GM23338 (cell line): ENCODE results near the gene LRRC2.
"Not testable (repeated sequence)": the region's sequence is repeated elsewhere in the genome, so short reads cannot be mapped to it uniquely, and the experiment has no call there.

Experiments used
- CREB1 ChIP-seq: fragments of 250-450 bp; sonication (Bioruptor Pico); IDR thresholded peaks from 2 replicates; pipeline ENCODE4 v1.5.0; 2020; ENCODE audit warnings: low read depth, mild to moderate bottlenecking, moderate library complexity
- EZH2 ChIP-seq: fragments of 200-600 bp; sonication (generic); IDR thresholded peaks from one replicate; pipeline ENCODE4 v1.8.0; 2017; ENCODE audit warnings: antibody characterized with exemption, mild to moderate bottlenecking, low read depth; ENCODE audit not compliant: unreplicated experiment
- EZH2phosphoT487 ChIP-seq: fragments of 200-600 bp; sonication (generic); IDR thresholded peaks from one replicate; pipeline ENCODE4 v1.8.1; 2018; ENCODE audit warnings: antibody characterized with exemption; ENCODE audit not compliant: unreplicated experiment
- NANOG ChIP-seq: IDR thresholded peaks from 2 replicates; pipeline ENCODE4 v1.6.1; 2016; ENCODE audit warnings: antibody characterized with exemption, borderline replicate concordance
- POLR2AphosphoS5 ChIP-seq: IDR thresholded peaks from 2 replicates; pipeline ENCODE4 v1.6.1; 2016; ENCODE audit warnings: antibody characterized with exemption, low read depth
- STAT1 ChIP-seq: IDR thresholded peaks from one replicate; pipeline ENCODE4 v1.6.1; 2016; ENCODE audit warnings: antibody characterized with exemption; ENCODE audit not compliant: unreplicated experiment
- TF ChIP-seq, protein P1 (sequence below), 2 experiments: fragments of 200-600 bp in 1 of 2; sonication (generic) in 1 of 2; conservative IDR thresholded peaks; 2 replicates each; pipeline versions ENCODE4 v1.5.1 to v1.6.1; 2016 to 2017; ENCODE audit warnings: antibody characterized with exemption in 2 of 2, low read depth in 2 of 2, mild to moderate bottlenecking in 2 of 2, moderate library complexity in 1 of 2
- TF ChIP-seq, protein P2 (sequence below): IDR thresholded peaks from one replicate; pipeline ENCODE4 v1.6.1; 2018; ENCODE audit warnings: antibody characterized with exemption; ENCODE audit not compliant: unreplicated experiment

DNA sequence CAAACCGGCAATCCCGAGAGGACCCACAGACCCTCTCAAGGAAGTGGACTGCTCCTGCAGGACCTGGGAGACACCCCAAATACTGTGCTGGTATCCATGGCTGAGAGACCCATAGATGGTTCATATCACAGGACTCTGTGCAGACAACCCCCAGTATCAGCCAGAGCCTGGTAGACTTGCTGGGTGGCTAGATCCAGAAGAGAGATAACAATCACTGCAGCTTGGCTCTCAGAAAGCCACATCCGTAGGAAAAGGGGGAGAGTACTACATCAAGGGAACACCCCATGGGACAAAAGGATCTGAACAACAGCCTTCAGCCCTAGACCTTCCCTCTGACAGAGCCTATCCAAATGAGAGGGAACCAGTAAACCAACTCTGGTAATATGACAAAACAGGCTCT, 21.2 kb upstream of the LRRC2 start:
- TF ChIP-seq POLR2AphosphoS5; EZH2; EZH2phosphoT487; STAT1; NANOG; CREB1 (CRISPR knock-in tag): not testable (repeated sequence)
- TF ChIP-seq, protein P1, sequence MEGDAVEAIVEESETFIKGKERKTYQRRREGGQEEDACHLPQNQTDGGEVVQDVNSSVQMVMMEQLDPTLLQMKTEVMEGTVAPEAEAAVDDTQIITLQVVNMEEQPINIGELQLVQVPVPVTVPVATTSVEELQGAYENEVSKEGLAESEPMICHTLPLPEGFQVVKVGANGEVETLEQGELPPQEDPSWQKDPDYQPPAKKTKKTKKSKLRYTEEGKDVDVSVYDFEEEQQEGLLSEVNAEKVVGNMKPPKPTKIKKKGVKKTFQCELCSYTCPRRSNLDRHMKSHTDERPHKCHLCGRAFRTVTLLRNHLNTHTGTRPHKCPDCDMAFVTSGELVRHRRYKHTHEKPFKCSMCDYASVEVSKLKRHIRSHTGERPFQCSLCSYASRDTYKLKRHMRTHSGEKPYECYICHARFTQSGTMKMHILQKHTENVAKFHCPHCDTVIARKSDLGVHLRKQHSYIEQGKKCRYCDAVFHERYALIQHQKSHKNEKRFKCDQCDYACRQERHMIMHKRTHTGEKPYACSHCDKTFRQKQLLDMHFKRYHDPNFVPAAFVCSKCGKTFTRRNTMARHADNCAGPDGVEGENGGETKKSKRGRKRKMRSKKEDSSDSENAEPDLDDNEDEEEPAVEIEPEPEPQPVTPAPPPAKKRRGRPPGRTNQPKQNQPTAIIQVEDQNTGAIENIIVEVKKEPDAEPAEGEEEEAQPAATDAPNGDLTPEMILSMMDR (conservative IDR thresholded peaks at IDR 0.05; ENCODE audit: low read depth in 2 of 2): not testable (repeated sequence)
- TF ChIP-seq, protein P2, sequence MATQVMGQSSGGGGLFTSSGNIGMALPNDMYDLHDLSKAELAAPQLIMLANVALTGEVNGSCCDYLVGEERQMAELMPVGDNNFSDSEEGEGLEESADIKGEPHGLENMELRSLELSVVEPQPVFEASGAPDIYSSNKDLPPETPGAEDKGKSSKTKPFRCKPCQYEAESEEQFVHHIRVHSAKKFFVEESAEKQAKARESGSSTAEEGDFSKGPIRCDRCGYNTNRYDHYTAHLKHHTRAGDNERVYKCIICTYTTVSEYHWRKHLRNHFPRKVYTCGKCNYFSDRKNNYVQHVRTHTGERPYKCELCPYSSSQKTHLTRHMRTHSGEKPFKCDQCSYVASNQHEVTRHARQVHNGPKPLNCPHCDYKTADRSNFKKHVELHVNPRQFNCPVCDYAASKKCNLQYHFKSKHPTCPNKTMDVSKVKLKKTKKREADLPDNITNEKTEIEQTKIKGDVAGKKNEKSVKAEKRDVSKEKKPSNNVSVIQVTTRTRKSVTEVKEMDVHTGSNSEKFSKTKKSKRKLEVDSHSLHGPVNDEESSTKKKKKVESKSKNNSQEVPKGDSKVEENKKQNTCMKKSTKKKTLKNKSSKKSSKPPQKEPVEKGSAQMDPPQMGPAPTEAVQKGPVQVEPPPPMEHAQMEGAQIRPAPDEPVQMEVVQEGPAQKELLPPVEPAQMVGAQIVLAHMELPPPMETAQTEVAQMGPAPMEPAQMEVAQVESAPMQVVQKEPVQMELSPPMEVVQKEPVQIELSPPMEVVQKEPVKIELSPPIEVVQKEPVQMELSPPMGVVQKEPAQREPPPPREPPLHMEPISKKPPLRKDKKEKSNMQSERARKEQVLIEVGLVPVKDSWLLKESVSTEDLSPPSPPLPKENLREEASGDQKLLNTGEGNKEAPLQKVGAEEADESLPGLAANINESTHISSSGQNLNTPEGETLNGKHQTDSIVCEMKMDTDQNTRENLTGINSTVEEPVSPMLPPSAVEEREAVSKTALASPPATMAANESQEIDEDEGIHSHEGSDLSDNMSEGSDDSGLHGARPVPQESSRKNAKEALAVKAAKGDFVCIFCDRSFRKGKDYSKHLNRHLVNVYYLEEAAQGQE: not testable (repeated sequence)
